NCI-H2029 (cell line): ENCODE results near the gene FLNA.

Source experiments
- DNase-seq: peaks from one replicate; lab custom pipeline; 2025; lab: John Stamatoyannopoulos, UW

Gene FLNA

GRCh38 chrX:154334496-154334895 is 39.9 kb downstream of the FLNA start:
- DNase-seq: no peak

- no peak for DNase-seq
Observed at GRCh38 chrX:154333837-154334271, 40.6 kb downstream of the FLNA start.

GRCh38 chrX:154333116-154333515 is 41.3 kb downstream of the FLNA start:
- DNase-seq: no peak

- no peak for DNase-seq
Observed at GRCh38 chrX:154332561-154332960, 41.9 kb downstream of the FLNA start.

GRCh38 chrX:154329294-154329693 is 45.1 kb downstream of the FLNA start:
- no peak for DNase-seq

- DNase-seq: no peak
Observed at GRCh38 chrX:154328646-154329045, 45.8 kb downstream of the FLNA start.

- DNase-seq: no peak
Observed at GRCh38 chrX:154327038-154327820, 47.2 kb downstream of the FLNA start.

GRCh38 chrX:154325541-154325940 is 48.9 kb downstream of the FLNA start:
- DNase-seq: peak; percentile 44

- DNase-seq: no peak
Observed at GRCh38 chrX:154323537-154323936, 50.9 kb downstream of the FLNA start.

GRCh38 chrX:154322890-154323289 is 51.5 kb downstream of the FLNA start:
- DNase-seq: no peak

GRCh38 chrX:154321594-154321993 is 52.8 kb downstream of the FLNA start:
- no peak for DNase-seq

GRCh38 chrX:154321152-154321551 is 53.3 kb downstream of the FLNA start:
- no peak for DNase-seq

- no peak for DNase-seq
Observed at GRCh38 chrX:154320406-154320805, 54.0 kb downstream of the FLNA start.

GRCh38 chrX:154317391-154317995 is 56.9 kb downstream of the FLNA start:
- DNase-seq: no peak

- DNase-seq: no peak
Observed at GRCh38 chrX:154315416-154315815, 59.0 kb downstream of the FLNA start.

GRCh38 chrX:154313147-154313546 is 61.3 kb downstream of the FLNA start:
- no peak for DNase-seq

- no peak for DNase-seq
Observed at GRCh38 chrX:154312116-154312515, 62.3 kb downstream of the FLNA start.

- DNase-seq: no peak
Observed at GRCh38 chrX:154310616-154311536, 63.6 kb downstream of the FLNA start.

- no peak for DNase-seq
Observed at GRCh38 chrX:154309041-154309775, 65.2 kb downstream of the FLNA start.

- DNase-seq: no peak
Observed at GRCh38 chrX:154308108-154308946, 66.1 kb downstream of the FLNA start.

GRCh38 chrX:154307202-154307601 is 67.2 kb downstream of the FLNA start:
- no peak for DNase-seq
